Left lung (tissue), 10 donors: ENCODE measurements around the gene MTHFR. TPM values are rescaled to one million over a fixed set of nuclear protein-coding genes. Genes with fewer than 3 reads are reported as not detected.
A peak's percentile ranks its signal among the peaks of the same experiment; 100 is the strongest.

Experiments used
- ATAC-seq: fragments of 200-7000 bp; cut with Tn5 transposase; one replicate; pipeline ENCODE4 v1.9.1; 2020; ENCODE audit warnings: moderate library complexity
- DNase-seq, 4 donors: peaks; one replicate each; pipeline ENCODE4 v3.0.0-alpha.2; 2013 to 2020
- H3K27ac ChIP-seq, 2 donors: fragments of 200-600 bp; sonication (generic) in 1 of 2; one replicate each; pipeline versions ENCODE4 v1.5.0 to v1.8.0; 2020 to 2021
- H3K27me3 ChIP-seq, 2 donors: fragments of 200-600 bp; sonication (generic) in 1 of 2; one replicate each; pipeline versions ENCODE4 v1.5.0 to v1.8.0; 2020 to 2021
- H3K36me3 ChIP-seq, 2 donors: fragments of 200-600 bp; sonication (generic) in 1 of 2; one replicate each; pipeline versions ENCODE4 v1.5.0 to v1.8.0; 2020 to 2021
- H3K4me1 ChIP-seq, 2 donors: fragments of 200-600 bp; one replicate each; pipeline ENCODE4 v1.8.0; 2021
- H3K4me3 ChIP-seq, 2 donors: fragments of 200-600 bp; sonication (generic) in 1 of 2; one replicate each; pipeline versions ENCODE4 v1.5.0 to v1.8.0; 2020 to 2021; ENCODE audit warnings: mild to moderate bottlenecking in 1 of 2
- H3K9me3 ChIP-seq, 2 donors: fragments of 200-600 bp; sonication (generic) in 1 of 2; one replicate each; pipeline versions ENCODE4 v1.5.0 to v1.8.0; 2020 to 2021
- intact Hi-C, 2 donors: fragments of 100-400 bp; cut with DNase I; formaldehyde crosslinking; loops; one replicate each; pipeline versions ENCODE4 v1.11.2 to v1.14.2; 2022
- polyA plus RNA-seq, 6 donors: library from polyadenylated mRNA; unstranded; fragments of 120-200 nt; gene quantifications; one replicate each; pipeline ENCODE4 v1.2.1, GENCODE V29; 2013; ENCODE audit not compliant: insufficient read length in 6 of 6
- total RNA-seq, 2 donors: library from RNA; stranded (reverse); fragmentation: NEBNext Ultra II Directional; extraction: Animal tissue kit (Norgen Biotek cat#: 25700); gene quantifications; one replicate each; pipeline ENCODE4 v1.2.1, GENCODE V29; 2021
- TF ChIP-seq, protein P1 (sequence below), 2 donors: fragments of 200-600 bp; sonication (generic) in 1 of 2; IDR thresholded peaks; one replicate each; pipeline versions ENCODE4 v1.5.0 to v1.8.0; 2021; ENCODE audit warnings: antibody characterized with exemption in 2 of 2
- donor health status: DM: no; HTN: yes; CAD: no.
- donor health status: DM: no; HTN: no; CAD: no.

MTHFR gene
- total and polyA plus RNA-seq, 8 donors = 16.5 to 44.5 (median 25.5) TPM

DNA sequence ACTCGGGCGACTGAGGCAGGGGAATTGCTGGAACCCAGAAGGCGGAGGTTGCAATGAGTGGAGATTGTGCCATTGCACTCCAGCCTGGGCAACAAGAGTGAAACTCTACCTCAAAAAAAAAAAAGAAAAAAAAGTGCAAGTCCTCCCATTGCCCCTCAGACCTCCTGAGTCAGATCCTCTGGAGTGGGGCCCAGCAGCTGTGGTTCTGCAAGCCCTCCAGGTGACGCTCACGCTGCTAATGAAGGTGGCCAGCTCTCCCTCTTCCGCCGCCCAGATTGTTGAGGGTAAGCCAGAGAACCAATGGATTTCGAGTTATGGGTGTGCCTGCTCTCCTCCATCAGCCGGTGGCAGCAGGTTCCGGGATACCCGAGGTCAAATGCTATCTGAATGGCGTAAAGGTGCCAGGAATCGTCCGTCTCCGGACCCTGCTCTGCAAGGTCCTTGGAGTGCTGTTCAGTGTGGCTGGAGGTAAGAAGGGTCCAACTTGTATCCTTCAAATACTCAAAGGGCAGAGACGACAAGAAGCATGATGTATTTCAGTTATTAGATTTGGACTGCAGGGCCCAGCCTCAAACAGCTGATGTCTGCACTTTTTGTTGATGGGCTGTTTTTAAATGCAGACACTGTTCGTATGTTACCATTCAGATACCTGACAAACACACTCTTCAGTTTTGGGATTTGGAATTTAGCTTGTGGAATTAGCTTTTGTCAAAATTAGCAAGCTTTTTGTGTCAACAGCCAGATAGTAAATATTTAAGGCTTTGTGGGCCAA lies 17.8 kb upstream of the MTHFR start:
- ATAC-seq = no peak
- H3K9me3 ChIP-seq = no peaks in the 10 kb centered on the region
- intact Hi-C loops = no loop called here
- DNase-seq = no peak
- TF ChIP-seq, protein P1, sequence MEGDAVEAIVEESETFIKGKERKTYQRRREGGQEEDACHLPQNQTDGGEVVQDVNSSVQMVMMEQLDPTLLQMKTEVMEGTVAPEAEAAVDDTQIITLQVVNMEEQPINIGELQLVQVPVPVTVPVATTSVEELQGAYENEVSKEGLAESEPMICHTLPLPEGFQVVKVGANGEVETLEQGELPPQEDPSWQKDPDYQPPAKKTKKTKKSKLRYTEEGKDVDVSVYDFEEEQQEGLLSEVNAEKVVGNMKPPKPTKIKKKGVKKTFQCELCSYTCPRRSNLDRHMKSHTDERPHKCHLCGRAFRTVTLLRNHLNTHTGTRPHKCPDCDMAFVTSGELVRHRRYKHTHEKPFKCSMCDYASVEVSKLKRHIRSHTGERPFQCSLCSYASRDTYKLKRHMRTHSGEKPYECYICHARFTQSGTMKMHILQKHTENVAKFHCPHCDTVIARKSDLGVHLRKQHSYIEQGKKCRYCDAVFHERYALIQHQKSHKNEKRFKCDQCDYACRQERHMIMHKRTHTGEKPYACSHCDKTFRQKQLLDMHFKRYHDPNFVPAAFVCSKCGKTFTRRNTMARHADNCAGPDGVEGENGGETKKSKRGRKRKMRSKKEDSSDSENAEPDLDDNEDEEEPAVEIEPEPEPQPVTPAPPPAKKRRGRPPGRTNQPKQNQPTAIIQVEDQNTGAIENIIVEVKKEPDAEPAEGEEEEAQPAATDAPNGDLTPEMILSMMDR (IDR thresholded peaks at IDR 0.05) = no peak
- H3K4me3 ChIP-seq = no peak overlapping the region
- H3K27ac ChIP-seq = no peak overlapping the region
- H3K4me1 ChIP-seq = no peaks in the 10 kb centered on the region
- no peaks in the 10 kb centered on the region for H3K27me3 ChIP-seq
- H3K36me3 ChIP-seq = peaks cover 0 to 99% of the 10 kb centered on the region in 2 donors

DNA sequence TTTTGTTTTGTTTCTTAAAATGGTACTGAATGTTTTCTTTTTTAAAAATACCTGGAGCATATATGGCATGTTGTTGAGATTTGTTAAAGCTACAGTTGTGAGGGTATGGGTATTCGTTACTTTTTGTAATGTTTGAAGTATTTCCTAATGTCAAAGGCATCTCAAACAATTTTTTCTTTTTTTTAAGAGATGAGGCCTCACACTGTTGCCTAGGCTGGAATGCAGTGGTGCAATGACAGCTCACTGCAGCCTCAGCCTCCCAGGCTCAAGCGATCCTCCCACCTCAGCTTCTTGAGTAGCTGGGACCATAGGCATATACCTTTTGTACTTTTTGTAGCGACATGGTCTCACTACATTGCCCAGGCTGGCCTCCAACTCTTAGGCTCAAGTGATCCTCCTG lies 16.3 kb upstream of the MTHFR start:
- no peak for ATAC-seq
- Histone ChIP-seq H3K4me1 (no peaks in the 10 kb centered on the region), H3K27me3 (no peaks in the 10 kb centered on the region), H3K9me3 (no peaks in the 10 kb centered on the region), H3K4me3 (no peak overlapping the region), H3K36me3 (peaks cover 0 to 99% of the 10 kb centered on the region in 2 donors), H3K27ac (no peak overlapping the region)
- no peak for DNase-seq
- intact Hi-C loops = no loop called here
- TF ChIP-seq, protein P1 (IDR thresholded peaks at IDR 0.05) = no peak

DNA sequence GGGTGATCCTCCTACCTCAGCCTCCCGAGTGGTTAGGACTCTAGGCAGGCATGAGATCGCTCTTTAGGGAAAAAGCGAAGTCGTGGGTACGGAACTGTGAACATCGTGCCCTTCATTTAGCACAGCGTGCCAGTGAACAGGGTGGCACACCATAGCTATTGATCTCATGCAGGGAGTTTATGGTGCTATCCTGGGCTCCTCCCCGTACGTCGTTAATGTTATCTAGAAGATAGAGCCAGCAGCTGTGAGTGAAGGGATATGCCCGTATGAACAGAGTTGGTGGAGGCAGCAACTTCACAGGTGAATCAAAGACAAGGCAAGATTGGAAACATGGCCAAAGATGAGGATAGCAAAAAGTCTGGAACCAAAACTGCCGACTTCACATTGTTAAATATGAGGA lies 11.4 kb upstream of the MTHFR start:
- H3K27me3 ChIP-seq = no peaks in the 10 kb centered on the region
- H3K36me3 ChIP-seq = peaks cover 0 to 86% of the 10 kb centered on the region in 2 donors
- H3K4me1 ChIP-seq = peaks cover 0 to 30% of the 10 kb centered on the region in 2 donors
- no peak overlapping the region for H3K4me3 ChIP-seq
- no peak overlapping the region for H3K27ac ChIP-seq
- no peak for DNase-seq
- ATAC-seq = no peak
- intact Hi-C loops = no loop called here
- TF ChIP-seq, protein P1 (IDR thresholded peaks at IDR 0.05) = no peak
- no peaks in the 10 kb centered on the region for H3K9me3 ChIP-seq

DNA sequence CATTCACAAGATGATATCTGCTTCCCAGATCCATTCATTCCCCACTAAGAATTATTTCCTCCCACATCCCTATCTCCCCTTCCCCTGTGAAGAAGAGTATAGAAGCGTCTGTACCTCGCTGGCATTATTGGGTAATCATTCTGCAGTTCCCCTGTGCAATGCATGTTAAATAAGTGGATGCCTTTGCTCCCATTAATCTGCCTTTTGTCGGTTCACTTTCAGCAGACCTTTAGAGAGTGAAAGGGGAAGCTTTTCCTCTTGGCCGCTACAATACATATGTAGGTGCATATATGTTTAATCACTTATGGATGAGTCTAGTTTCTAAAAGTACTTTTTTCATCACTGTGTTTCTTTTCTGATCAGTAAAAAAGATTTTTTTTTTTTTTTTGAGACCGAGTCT lies 7.3 kb upstream of the MTHFR start:
- H3K27ac ChIP-seq = no peak overlapping the region
- H3K9me3 ChIP-seq = no peaks in the 10 kb centered on the region
- intact Hi-C loops = no loop called here
- TF ChIP-seq, protein P1 (IDR thresholded peaks at IDR 0.05) = no peak
- ATAC-seq (no peak), DNase-seq (no peak)
- no peak overlapping the region for H3K4me3 ChIP-seq
- peaks cover 0 to 55% of the 10 kb centered on the region in 2 donors for H3K4me1 ChIP-seq
- H3K27me3 ChIP-seq = no peaks in the 10 kb centered on the region
- H3K36me3 ChIP-seq = peaks cover 0 to 80% of the 10 kb centered on the region in 2 donors

DNA sequence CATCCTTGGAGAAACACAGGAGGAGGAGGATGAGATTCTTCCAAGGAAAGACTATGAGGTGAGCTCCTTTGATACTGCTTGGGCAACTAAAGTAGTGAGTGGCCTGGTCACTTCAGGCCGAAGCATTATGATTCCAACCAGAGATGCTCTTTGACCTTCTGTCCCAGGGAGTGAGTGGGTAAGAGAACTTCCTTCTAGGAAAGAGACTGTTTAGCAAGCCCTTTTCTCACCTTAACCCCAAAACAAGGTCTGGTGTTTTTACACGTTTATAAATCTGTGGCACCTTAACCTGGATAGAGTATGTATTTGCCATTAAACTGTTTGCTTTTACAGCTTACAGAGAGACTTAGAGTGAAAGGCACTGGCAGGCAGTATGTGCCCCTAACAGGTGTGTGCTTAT lies 1.4 kb upstream of the MTHFR start:
- intact Hi-C loops = no loop called here
- Histone ChIP-seq H3K27ac (peak overlapping the region; percentile 95 to 99), H3K4me3 (peak overlapping the region; percentile 86 to 90), H3K9me3 (no peaks in the 10 kb centered on the region), H3K36me3 (peaks cover 0 to 34% of the 10 kb centered on the region in 2 donors), H3K27me3 (no peaks in the 10 kb centered on the region), H3K4me1 (peaks cover 26 to 72% of the 10 kb centered on the region in 2 donors)
- ATAC-seq (no peak), DNase-seq (no peak)
- TF ChIP-seq, protein P1 (IDR thresholded peaks at IDR 0.05) = no peak
